OCI-LY7 (cell line): ENCODE results near the gene WDR3. TPM values are rescaled to one million over a fixed set of nuclear protein-coding genes. Genes with fewer than 3 reads are reported as not detected.
A peak's percentile ranks its signal among the peaks of the same experiment; 100 is the strongest.

ENCODE experiments used
- BruUV-seq: library from RNA; stranded (reverse); fragments of 400-500 nt; replicated peaks from 2 replicates; lab custom pipeline; 2021; lab: Mats Ljungman, UMichigan
- CTCF ChIA-PET: fragments of 300-600 bp; sonication (Branson Sonifier 250); formaldehyde crosslinking; loops from one replicate; lab custom pipeline; 2022; ENCODE audit warnings: antibody characterized with exemption; ENCODE audit not compliant: unreplicated experiment; lab: Charles Lee
- POLR2A ChIA-PET: fragments of 300-600 bp; sonication (Branson Sonifier 250); formaldehyde crosslinking; loops from one replicate; lab custom pipeline; 2022; ENCODE audit warnings: antibody characterized with exemption; lab: Charles Lee
- DNase-seq: peaks from one replicate; pipeline ENCODE4 v3.0.0-alpha.2; 2015; ENCODE audit warnings: low spot score
- H2AFZ ChIP-seq: fragments of 200-600 bp; sonication (generic), shearing (Covaris generic); 2 replicates; pipeline ENCODE4 v1.6.1; 2014; ENCODE audit warnings: mild to moderate bottlenecking, antibody characterized with exemption, low read length, moderate library complexity
- H3K27ac ChIP-seq: fragments of 200-600 bp; sonication (generic); 2 replicates; pipeline ENCODE4 v1.5.1; 2014; ENCODE audit warnings: mixed run types, low read depth, mild to moderate bottlenecking, moderate library complexity, low read length, inconsistent platforms; ENCODE audit not compliant: poor library complexity, severe bottlenecking
- H3K36me3 ChIP-seq: fragments of 200-600 bp; sonication (generic); 2 replicates; pipeline ENCODE4 v1.6.1; 2014; ENCODE audit warnings: mild to moderate bottlenecking, antibody characterized with exemption, low read length, moderate library complexity, mixed read lengths; ENCODE audit not compliant: insufficient read depth
- H3K4me1 ChIP-seq: fragments of 200-600 bp; sonication (generic); 2 replicates; pipeline ENCODE4 v1.5.1; 2014; ENCODE audit warnings: mild to moderate bottlenecking, low read length; ENCODE audit not compliant: insufficient read depth, poor library complexity, severe bottlenecking
- H3K4me2 ChIP-seq: fragments of 200-600 bp; sonication (generic); 2 replicates; pipeline ENCODE4 v1.6.1; 2014; ENCODE audit warnings: mild to moderate bottlenecking, low read length
- H3K4me3 ChIP-seq: fragments of 200-600 bp; sonication (generic); 2 replicates; pipeline ENCODE4 v1.5.1; 2014; ENCODE audit warnings: mild to moderate bottlenecking, low read depth, low read length; ENCODE audit not compliant: poor library complexity, severe bottlenecking
- H3K79me2 ChIP-seq: fragments of 200-600 bp; sonication (generic); 2 replicates; pipeline ENCODE4 v1.6.1; 2016; ENCODE audit warnings: low read depth, mild to moderate bottlenecking, low read length, moderate library complexity, mixed read lengths; ENCODE audit not compliant: insufficient read depth
- H3K9me2 ChIP-seq: fragments of 200-600 bp; sonication (generic); 2 replicates; pipeline ENCODE4 v1.6.1; 2016; ENCODE audit warnings: mild to moderate bottlenecking, low read length, mixed read lengths; ENCODE audit not compliant: insufficient read depth
- H3K9me3 ChIP-seq: fragments of 200-600 bp; sonication (generic); 2 replicates; pipeline ENCODE4 v1.6.1; 2014; ENCODE audit warnings: mild to moderate bottlenecking, mixed run types, low read length, mixed read lengths
- H4K20me1 ChIP-seq: fragments of 200-600 bp; sonication (generic); 2 replicates; pipeline ENCODE4 v1.6.1; 2014; ENCODE audit warnings: mild to moderate bottlenecking, antibody characterized with exemption, low read length, moderate library complexity, mixed read lengths; ENCODE audit not compliant: insufficient read depth
- CTCF ChIP-seq: fragments of 200-600 bp; sonication (generic); conservative IDR thresholded peaks from 2 replicates; pipeline ENCODE4 v1.5.1; 2014; ENCODE audit warnings: mild to moderate bottlenecking, antibody characterized with exemption, low read length, moderate library complexity, mixed read lengths
- EZH2phosphoT487 ChIP-seq: fragments of 200-600 bp; sonication (generic); IDR thresholded peaks from 2 replicates; pipeline ENCODE4 v1.6.1; 2018; ENCODE audit warnings: low read depth, borderline replicate concordance, mild to moderate bottlenecking, mixed run types, antibody characterized with exemption, low read length, moderate library complexity, mixed read lengths
- intact Hi-C: fragments of 100-400 bp; cut with micrococcal nuclease; formaldehyde crosslinking; loops from one replicate; pipeline ENCODE4 v1.10.0; 2022; ENCODE audit not compliant: unreplicated experiment
- total RNA-seq, 2 experiments: library from RNA; depleted of rRNA in 1 of 2; stranded (reverse); fragments of >200 nt in 1 of 2; shearing (Covaris generic) in 1 of 2; gene quantifications; 2 replicates each; pipeline ENCODE4 v1.2.3, GENCODE V29; 2014 to 2022

Gene WDR3
- total RNA-seq, 2 experiments from 2014 or later = 23.1 to 31.4 TPM

- Histone ChIP-seq H4K20me1 (peaks cover 18% of the 10 kb centered on the region; the same call in 1 of the 2 replicates), H3K79me2 (peaks cover 57% of the 10 kb centered on the region), H3K4me2 (peak overlapping the region; percentile 92), H2AFZ (peak overlapping the region; percentile 91), H3K27ac (no peak overlapping the region), H3K4me1 (peaks cover 24% of the 10 kb centered on the region), H3K36me3 (peaks cover 18% of the 10 kb centered on the region), H3K9me2 (no peaks in the 10 kb centered on the region), H3K4me3 (peak overlapping the region; percentile 93), H3K9me3 (no peaks in the 10 kb centered on the region)
- TF ChIP-seq EZH2phosphoT487 (no peak), CTCF (peak; percentile 44)
- BruUV-seq = no TSS peak
- intact Hi-C loops = loop anchor here (2.0 to 10.0 kb wide), 4 partner anchors 294 to 1212 kb away; partner anchors contain the start of genes MAN1A2, TTF2 and WARS2
- CTCF ChIA-PET = interaction anchor here (0.6 kb wide), 1 partner anchor 834 kb away, joined by 3 read pairs; no protein-coding TSS in a partner anchor
- POLR2A ChIA-PET = interaction anchor here (1.1 to 1.9 kb wide), 8 partner anchors 9 to 254 kb away, joined by 3 to 10 read pairs (median 4); no protein-coding TSS in a partner anchor
- DNase-seq = peak; percentile 57
Measured at GRCh38 chr1:117928881-117929342, 627 bp upstream of the WDR3 start.

GRCh38 chr1:117930173-117930447 is 571 bp downstream of the WDR3 start:
- H3K4me1 ChIP-seq = peaks cover 24% of the 10 kb centered on the region
- H3K36me3 ChIP-seq = peaks cover 23% of the 10 kb centered on the region
- H3K27ac ChIP-seq = peak overlapping the region; percentile 51
- peaks cover 57% of the 10 kb centered on the region for H3K79me2 ChIP-seq
- ChIA-PET POLR2A (interaction anchor here (0.9 to 1.2 kb wide), 2 partner anchors 10 to 34 kb away, joined by 3 read pairs; no protein-coding TSS in a partner anchor), CTCF (no interaction called here)
- H3K4me3 ChIP-seq = peak overlapping the region; percentile 93
- H3K9me2 ChIP-seq = no peaks in the 10 kb centered on the region
- BruUV-seq = no TSS peak
- TF ChIP-seq EZH2phosphoT487 (no peak), CTCF (no peak)
- peak; percentile 24 for DNase-seq
- intact Hi-C loops = no loop called here
- no peaks in the 10 kb centered on the region for H3K9me3 ChIP-seq
- H4K20me1 ChIP-seq = peaks cover 18% of the 10 kb centered on the region; the same call in 1 of the 2 replicates
- H3K4me2 ChIP-seq = peak overlapping the region; percentile 97
- peak overlapping the region; percentile 91 for H2AFZ ChIP-seq

- Histone ChIP-seq H3K4me2 (peak overlapping the region; percentile 97), H3K4me3 (peak overlapping the region; percentile 93), H3K79me2 (peaks cover 57% of the 10 kb centered on the region), H3K9me2 (no peaks in the 10 kb centered on the region), H3K27ac (peak overlapping the region; percentile 51), H4K20me1 (peaks cover 18% of the 10 kb centered on the region; the same call in 1 of the 2 replicates), H2AFZ (peak overlapping the region; percentile 91), H3K36me3 (peaks cover 27% of the 10 kb centered on the region), H3K9me3 (no peaks in the 10 kb centered on the region), H3K4me1 (peaks cover 24% of the 10 kb centered on the region)
- BruUV-seq = no TSS peak
- intact Hi-C loops = no loop called here
- DNase-seq = no peak
- POLR2A ChIA-PET = interaction anchor here (0.9 to 1.2 kb wide), 2 partner anchors 11 to 34 kb away, joined by 3 read pairs; no protein-coding TSS in a partner anchor
- CTCF ChIA-PET = no interaction called here
- TF ChIP-seq CTCF (no peak), EZH2phosphoT487 (no peak)
Measured at GRCh38 chr1:117930484-117930883, 945 bp downstream of the WDR3 start.
